Measurements from ENCODE around the gene UBA5.

- TF ChIP-seq YY1 (IDR thresholded peaks at IDR 0.05) (no peak), CTCF (IDR thresholded peaks at IDR 0.05; ENCODE audit: low read depth, low read length, missing input control) (no peak), MAX (IDR thresholded peaks at IDR 0.05) (no peak), TAF1 (conservative IDR thresholded peaks at IDR 0.05) (no peak), EGR1 (IDR thresholded peaks at IDR 0.05; ENCODE audit: low read depth in 2 of 2) (no peak), REST (IDR thresholded peaks at IDR 0.05) (no peak), ZBTB33 (IDR thresholded peaks at IDR 0.05) (no peak), RAD21 (IDR thresholded peaks at IDR 0.05) (no peak), ATF3 (IDR thresholded peaks at IDR 0.05) (no peak), SP1 (IDR thresholded peaks at IDR 0.05) (no peak)
Observed at GRCh38 chr3:132629928-132630327, 30.2 kb upstream of the UBA5 start.

Measured in liver (tissue), 3 donors.